Dendritic cell treated with granulocyte-macrophage colony-stimulating factor and Interleukin-4, amounts not matched to agents 40 ng/mL and 50 ng/mL, for 4 days (primary cell): Measurements from ENCODE around the gene ZIC5.

ENCODE experiments used
- H3K27ac Mint-ChIP-seq: one replicate; pipeline ENCODE4 v1.8.0; 2022; ENCODE audit warnings: mild to moderate bottlenecking, mixed read lengths
- H3K27me3 Mint-ChIP-seq: one replicate; pipeline ENCODE4 v1.8.0; 2022; ENCODE audit warnings: mild to moderate bottlenecking, mixed read lengths
- H3K36me3 Mint-ChIP-seq: one replicate; pipeline ENCODE4 v1.8.0; 2022; ENCODE audit warnings: low read depth, mixed read lengths
- H3K4me1 Mint-ChIP-seq: one replicate; pipeline ENCODE4 v1.8.0; 2022; ENCODE audit warnings: low read depth, mixed read lengths
- H3K4me3 Mint-ChIP-seq: one replicate; pipeline ENCODE4 v1.8.0; 2022; ENCODE audit warnings: mild to moderate bottlenecking, moderate library complexity, mixed read lengths
- H3K9me3 Mint-ChIP-seq: one replicate; pipeline ENCODE4 v1.8.0; 2022; ENCODE audit warnings: mixed read lengths
- intact Hi-C: fragments of 100-400 bp; cut with micrococcal nuclease; formaldehyde crosslinking; loops from one replicate; pipeline ENCODE4 v1.15.0; 2022

Gene ZIC5

DNA sequence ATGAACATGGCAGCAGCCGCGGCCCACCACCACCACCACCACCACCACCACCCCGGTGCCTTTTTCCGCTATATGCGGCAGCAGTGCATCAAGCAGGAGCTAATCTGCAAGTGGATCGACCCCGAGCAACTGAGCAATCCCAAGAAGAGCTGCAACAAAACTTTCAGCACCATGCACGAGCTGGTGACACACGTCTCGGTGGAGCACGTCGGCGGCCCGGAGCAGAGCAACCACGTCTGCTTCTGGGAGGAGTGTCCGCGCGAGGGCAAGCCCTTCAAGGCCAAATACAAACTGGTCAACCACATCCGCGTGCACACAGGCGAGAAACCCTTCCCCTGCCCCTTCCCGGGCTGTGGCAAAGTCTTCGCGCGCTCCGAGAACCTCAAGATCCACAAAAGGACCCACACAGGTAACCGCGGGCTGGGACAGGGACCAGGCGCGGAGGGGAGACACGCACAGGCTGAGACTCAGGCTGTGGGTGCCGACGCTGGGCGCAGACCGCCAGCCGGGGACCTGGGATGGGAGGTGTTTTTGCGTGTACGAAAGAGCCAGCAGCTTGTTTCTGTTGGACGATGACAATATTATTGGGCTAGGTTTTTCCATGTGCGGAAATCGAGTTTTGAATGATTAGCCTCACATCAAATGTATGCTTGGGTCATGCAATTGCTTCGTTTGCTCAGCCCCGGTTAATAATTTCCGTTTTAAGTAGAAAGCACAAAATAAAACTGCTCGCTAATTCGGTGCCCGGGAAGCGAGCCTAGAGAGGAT, 11.3 kb upstream of the ZIC5 start:
- H3K27me3 Mint-ChIP-seq, result peaks cover 78% of the 10 kb centered on the region
- H3K27ac Mint-ChIP-seq, result no peak overlapping the region
- no peak overlapping the region for H3K4me3 Mint-ChIP-seq
- no peaks in the 10 kb centered on the region for H3K9me3 Mint-ChIP-seq
- no peaks in the 10 kb centered on the region for H3K36me3 Mint-ChIP-seq
- peaks cover 12% of the 10 kb centered on the region for H3K4me1 Mint-ChIP-seq
- intact Hi-C loops, result no loop called here

- peaks cover 13% of the 10 kb centered on the region for H3K4me1 Mint-ChIP-seq
- no peak overlapping the region for H3K27ac Mint-ChIP-seq
- intact Hi-C loops, result no loop called here
- H3K4me3 Mint-ChIP-seq, result peak overlapping the region; percentile 55
- no peaks in the 10 kb centered on the region for H3K36me3 Mint-ChIP-seq
- peaks cover 78% of the 10 kb centered on the region for H3K27me3 Mint-ChIP-seq
- H3K9me3 Mint-ChIP-seq, result no peaks in the 10 kb centered on the region
These were observed 10.6 kb upstream of the ZIC5 start for GRCh38 chr13:99982036-99982730.

GRCh38 chr13:99981735-99982035, 10.1 kb upstream of the ZIC5 start, which contains the start of gene ZIC2:
TSS of gene ZIC2 (plus strand) at chr13:99981784. CDS start at chr13:99982065, 281 bp downstream.
- intact Hi-C loops, result no loop called here
- Mint-ChIP-seq H3K4me3 (peak within 1 kb of the TSS; percentile 66), H3K27ac (no peak within 1 kb of the TSS), H3K9me3 (no peaks in the 10 kb centered on the region), H3K27me3 (peaks cover 78% of the 10 kb centered on the region), H3K4me1 (peaks cover 13% of the 10 kb centered on the region), H3K36me3 (no peaks in the 10 kb centered on the region)

GRCh38 chr13:99980824-99981734, 9.5 kb upstream of the ZIC5 start:
- peak overlapping the region; percentile 66 for H3K4me3 Mint-ChIP-seq
- peaks cover 79% of the 10 kb centered on the region for H3K27me3 Mint-ChIP-seq
- intact Hi-C loops, result no loop called here
- H3K9me3 Mint-ChIP-seq, result no peaks in the 10 kb centered on the region
- H3K36me3 Mint-ChIP-seq, result no peaks in the 10 kb centered on the region
- no peak overlapping the region for H3K27ac Mint-ChIP-seq
- H3K4me1 Mint-ChIP-seq, result peaks cover 13% of the 10 kb centered on the region

DNA sequence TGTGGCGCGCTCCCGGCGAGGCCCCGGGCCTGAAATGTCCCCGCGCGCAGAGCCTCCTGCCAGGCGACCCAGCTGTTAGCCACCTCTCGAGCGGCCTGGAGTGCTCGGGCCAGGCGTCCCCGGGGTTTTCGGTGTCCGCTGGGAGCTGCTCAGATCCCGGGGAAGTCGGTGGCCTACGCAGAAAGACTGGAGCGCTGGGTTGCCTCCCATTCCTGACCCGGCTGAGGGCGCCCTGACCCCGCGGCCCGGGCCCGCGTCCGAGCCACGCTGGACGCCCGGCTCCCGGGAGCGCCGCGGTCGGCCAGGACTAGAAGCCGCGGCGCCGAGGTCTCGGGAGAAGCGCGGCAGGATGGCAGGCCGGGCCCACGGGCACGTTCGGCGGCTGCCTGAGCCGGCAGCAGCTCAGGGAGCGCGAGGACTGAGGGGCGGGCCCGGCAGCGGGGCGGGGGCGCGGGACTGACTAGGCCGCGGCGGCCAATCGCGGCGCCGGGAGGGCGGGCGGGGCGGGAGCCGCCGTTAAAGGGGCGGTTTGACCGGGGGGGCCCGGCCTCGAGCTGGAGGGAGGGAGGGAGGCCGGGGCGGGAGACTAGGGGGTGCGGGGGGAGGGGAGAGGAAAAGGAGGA, 8.7 kb upstream of the ZIC5 start:
- no peak overlapping the region for H3K27ac Mint-ChIP-seq
- no peaks in the 10 kb centered on the region for H3K36me3 Mint-ChIP-seq
- peaks cover 82% of the 10 kb centered on the region for H3K27me3 Mint-ChIP-seq
- no peaks in the 10 kb centered on the region for H3K9me3 Mint-ChIP-seq
- intact Hi-C loops, result no loop called here
- peak overlapping the region; percentile 66 for H3K4me3 Mint-ChIP-seq
- H3K4me1 Mint-ChIP-seq, result peaks cover 13% of the 10 kb centered on the region

GRCh38 chr13:99979453-99980200, 8.1 kb upstream of the ZIC5 start:
- peak overlapping the region; percentile 37 for H3K4me3 Mint-ChIP-seq
- H3K27me3 Mint-ChIP-seq, result peaks cover 85% of the 10 kb centered on the region
- H3K27ac Mint-ChIP-seq, result no peak overlapping the region
- H3K36me3 Mint-ChIP-seq, result no peaks in the 10 kb centered on the region
- no peaks in the 10 kb centered on the region for H3K9me3 Mint-ChIP-seq
- H3K4me1 Mint-ChIP-seq, result peaks cover 13% of the 10 kb centered on the region
- intact Hi-C loops, result no loop called here

DNA sequence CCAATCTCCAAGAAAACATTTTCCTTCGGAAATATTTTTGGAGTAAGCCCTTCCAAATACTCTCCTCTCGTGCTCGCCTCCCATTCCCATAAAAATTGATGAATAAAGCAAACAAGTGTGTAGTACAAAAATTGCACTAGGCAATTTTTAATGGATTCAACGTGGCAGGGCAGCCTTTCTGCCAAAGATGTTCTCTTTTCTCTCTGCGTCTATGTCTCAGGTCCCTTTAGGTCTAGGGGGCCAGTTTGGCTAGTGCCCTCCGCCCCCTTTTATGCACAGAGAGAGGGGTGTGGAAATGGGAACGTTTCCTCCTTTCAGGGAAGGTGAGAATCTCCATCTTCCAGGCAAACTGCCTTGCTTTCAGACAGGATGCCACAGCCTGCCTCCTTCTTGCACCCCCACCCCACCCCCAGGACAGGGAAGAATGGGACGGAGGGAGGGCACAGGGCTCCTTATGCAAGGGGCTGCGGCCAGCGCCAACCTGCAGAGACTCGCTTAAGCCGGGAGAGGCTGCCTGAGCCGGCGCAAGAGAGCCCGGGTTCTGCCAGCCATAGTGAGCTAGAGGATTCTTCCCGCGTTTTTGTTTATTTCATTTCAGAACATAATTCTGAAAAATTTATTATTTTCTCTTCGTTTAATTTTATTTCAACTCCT, 7.4 kb upstream of the ZIC5 start:
- intact Hi-C loops, result no loop called here
- no peak overlapping the region for H3K27ac Mint-ChIP-seq
- no peak overlapping the region for H3K4me3 Mint-ChIP-seq
- H3K27me3 Mint-ChIP-seq, result peaks cover 85% of the 10 kb centered on the region
- no peaks in the 10 kb centered on the region for H3K36me3 Mint-ChIP-seq
- H3K9me3 Mint-ChIP-seq, result no peaks in the 10 kb centered on the region
- peaks cover 13% of the 10 kb centered on the region for H3K4me1 Mint-ChIP-seq

DNA sequence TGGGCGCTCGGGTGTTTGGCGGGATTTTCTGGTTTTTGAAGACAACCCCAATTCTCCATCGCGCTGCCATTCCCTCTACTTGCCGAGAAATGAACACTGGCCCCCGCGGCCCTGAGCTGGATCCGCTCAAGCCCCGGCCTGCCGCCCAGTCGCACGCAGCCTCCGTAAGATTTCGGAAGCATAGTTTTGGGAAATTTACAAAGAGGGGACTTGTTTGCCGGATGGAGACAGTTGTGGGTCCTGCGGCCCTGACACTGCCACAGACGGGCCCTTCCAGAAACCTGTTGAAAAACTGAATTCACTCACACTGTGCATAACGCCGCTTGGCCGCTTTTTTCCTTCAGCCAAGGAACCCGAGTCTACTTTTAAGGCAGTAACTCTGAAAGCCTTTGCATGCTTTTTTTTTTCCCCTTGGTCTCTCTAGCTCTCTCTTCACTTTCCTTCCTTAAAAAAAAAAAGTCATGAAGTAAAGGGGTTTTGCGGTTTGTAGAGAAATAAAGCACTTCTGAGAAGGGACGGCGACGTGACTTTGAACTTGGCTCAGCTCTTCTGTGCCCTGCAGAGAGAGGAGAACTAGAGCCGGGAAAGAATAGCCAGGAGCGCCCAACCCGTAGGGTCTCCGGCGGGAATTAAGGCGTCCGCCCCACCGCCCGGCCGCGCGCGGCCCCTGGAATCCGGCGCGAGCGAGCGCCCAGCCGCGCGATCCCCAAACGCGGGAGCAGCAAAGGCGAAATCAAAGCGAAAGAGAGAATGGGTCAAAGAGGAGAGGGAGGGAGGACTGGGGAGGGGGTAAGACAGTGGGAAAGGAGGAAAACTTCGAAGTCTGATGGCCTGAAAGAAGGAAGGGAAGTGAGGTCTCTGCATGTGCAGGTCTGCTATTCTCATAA, 6.6 kb upstream of the ZIC5 start:
- no peak overlapping the region for H3K27ac Mint-ChIP-seq
- H3K4me1 Mint-ChIP-seq, result peaks cover 13% of the 10 kb centered on the region
- H3K4me3 Mint-ChIP-seq, result no peak overlapping the region
- H3K9me3 Mint-ChIP-seq, result no peaks in the 10 kb centered on the region
- intact Hi-C loops, result no loop called here
- H3K27me3 Mint-ChIP-seq, result peaks cover 85% of the 10 kb centered on the region
- H3K36me3 Mint-ChIP-seq, result no peaks in the 10 kb centered on the region

DNA sequence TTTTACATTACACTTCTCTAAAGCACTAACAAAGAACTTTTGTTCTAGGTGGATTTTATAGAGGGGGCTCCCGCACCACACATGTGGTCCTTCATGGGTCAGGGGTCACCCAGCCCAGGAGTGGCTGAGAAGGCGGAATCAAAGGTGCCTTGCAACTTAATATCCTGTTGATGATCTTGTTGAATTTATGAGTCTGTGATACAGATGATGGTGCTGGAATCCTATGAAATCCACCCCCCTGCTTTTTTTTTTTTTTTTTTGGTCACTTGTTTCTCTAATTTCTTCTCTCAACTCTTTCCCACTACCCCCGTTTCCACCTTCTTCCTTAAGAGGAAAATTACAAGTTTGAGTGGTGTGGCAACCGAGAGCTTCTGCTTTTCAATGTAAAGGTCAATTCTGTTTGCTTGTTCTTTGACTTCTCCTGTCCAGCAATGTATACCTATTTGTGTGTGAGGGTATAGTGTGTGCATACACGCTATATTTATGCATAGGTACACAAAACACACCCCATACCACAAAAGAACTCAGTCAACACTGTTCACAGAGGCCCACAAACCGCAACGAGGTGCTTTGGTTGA, 5.9 kb upstream of the ZIC5 start:
- intact Hi-C loops, result no loop called here
- H3K9me3 Mint-ChIP-seq, result no peaks in the 10 kb centered on the region
- H3K4me1 Mint-ChIP-seq, result peaks cover 13% of the 10 kb centered on the region
- no peak overlapping the region for H3K4me3 Mint-ChIP-seq
- H3K27me3 Mint-ChIP-seq, result peaks cover 85% of the 10 kb centered on the region
- no peaks in the 10 kb centered on the region for H3K36me3 Mint-ChIP-seq
- no peak overlapping the region for H3K27ac Mint-ChIP-seq

DNA sequence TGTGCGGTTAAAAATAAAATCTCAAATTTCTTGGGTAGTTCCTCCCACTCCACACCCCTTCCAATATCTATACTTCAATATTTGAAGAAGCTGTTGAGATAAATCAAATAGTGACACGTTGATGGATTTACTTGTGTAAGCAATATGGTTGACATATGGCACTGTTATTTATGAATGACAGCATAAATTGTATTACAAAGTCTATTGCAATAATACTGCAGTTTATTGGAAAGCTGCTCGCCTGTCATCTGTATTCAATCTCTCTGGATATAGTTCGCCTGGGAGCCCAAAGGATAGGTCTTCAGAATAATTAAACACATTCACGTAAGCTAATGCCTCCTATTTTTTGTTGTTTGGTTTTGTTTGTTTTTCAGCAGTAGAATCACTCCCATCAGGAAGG, 5.0 kb upstream of the ZIC5 start:
- H3K4me3 Mint-ChIP-seq, result no peak overlapping the region
- H3K27ac Mint-ChIP-seq, result no peak overlapping the region
- H3K36me3 Mint-ChIP-seq, result no peaks in the 10 kb centered on the region
- H3K27me3 Mint-ChIP-seq, result peaks cover 90% of the 10 kb centered on the region
- intact Hi-C loops, result no loop called here
- no peaks in the 10 kb centered on the region for H3K9me3 Mint-ChIP-seq
- H3K4me1 Mint-ChIP-seq, result peaks cover 13% of the 10 kb centered on the region

DNA sequence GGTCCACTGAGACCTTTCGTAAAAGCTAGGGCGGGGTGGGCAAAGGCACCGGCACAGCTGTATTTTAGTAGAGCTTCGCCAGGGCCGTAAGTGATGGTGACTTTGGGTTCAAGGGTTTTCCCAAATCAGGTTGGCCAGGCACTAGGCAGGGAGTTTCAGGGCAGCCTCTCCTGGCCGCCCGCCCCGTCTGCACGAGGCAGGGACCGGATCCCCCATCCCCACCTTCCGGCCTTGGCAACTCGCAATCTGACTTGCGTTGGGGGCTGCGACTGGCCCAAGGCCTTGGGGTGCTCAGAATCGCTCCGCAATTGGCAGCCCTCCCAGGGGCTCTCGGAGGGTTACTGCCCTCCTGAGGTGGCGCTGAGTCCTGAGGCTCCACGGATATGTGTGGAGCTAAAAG, 4.1 kb upstream of the ZIC5 start:
- no peaks in the 10 kb centered on the region for H3K36me3 Mint-ChIP-seq
- H3K4me3 Mint-ChIP-seq, result no peak overlapping the region
- peaks cover 91% of the 10 kb centered on the region for H3K27me3 Mint-ChIP-seq
- no peak overlapping the region for H3K27ac Mint-ChIP-seq
- no peaks in the 10 kb centered on the region for H3K9me3 Mint-ChIP-seq
- peaks cover 13% of the 10 kb centered on the region for H3K4me1 Mint-ChIP-seq
- intact Hi-C loops, result no loop called here
